B cell (primary cell): ENCODE data around the gene SLC25A21. TPM values are rescaled to one million over a fixed set of nuclear protein-coding genes. Genes with fewer than 3 reads are reported as not detected.
"Not testable (repeated sequence)": the region's sequence is repeated elsewhere in the genome, so short reads cannot be mapped to it uniquely, and the experiment has no call there.

Source experiments
- ATAC-seq: fragments of 200-7000 bp; cut with Tn5 transposase; one replicate; pipeline ENCODE4 v1.10.0; 2021; ENCODE audit warnings: low read depth, mild to moderate bottlenecking, moderate number of reproducible peaks, moderate library complexity
- CTCF ChIA-PET: fragments of 350-600 bp; sonication (Branson Sonifier 250); formaldehyde crosslinking; loops from one replicate; lab custom pipeline; 2021; ENCODE audit warnings: antibody characterized with exemption, inconsistent platforms; lab: Charles Lee
- POLR2A ChIA-PET: fragments of 350-600 bp; sonication (Branson Sonifier 250); formaldehyde crosslinking; loops from one replicate; lab custom pipeline; 2021; ENCODE audit warnings: antibody characterized with exemption; lab: Charles Lee
- DNase-seq: peaks from one replicate; pipeline ENCODE4 v3.0.0; 2013
- H2AFZ ChIP-seq: 2 replicates; pipeline ENCODE4 v1.6.1; 2012; ENCODE audit warnings: mild to moderate bottlenecking, low read depth, low read length; ENCODE audit not compliant: insufficient read depth, poor library complexity, severe bottlenecking
- H3K27ac ChIP-seq, 2 donors: 1 replicate in 1 of 2; 2 replicates in 1 of 2; pipeline ENCODE4 v1.5.1; 2012 to 2013; ENCODE audit warnings: low read length in 2 of 2, mild to moderate bottlenecking in 2 of 2, moderate library complexity in 1 of 2
- H3K27me3 ChIP-seq, 4 experiments: fragments of 200-600 bp in 1 of 4; sonication (generic) in 1 of 4; replicated peaks in 1 of 4; 1 replicate in 2 of 4; 2 replicates in 2 of 4; pipeline versions ENCODE4 v1.6.1 to v1.7.0; 2013 to 2016; ENCODE audit warnings: low read length in 3 of 4, mild to moderate bottlenecking in 2 of 4, mixed read lengths in 1 of 4, moderate library complexity in 1 of 4; ENCODE audit not compliant: insufficient read depth in 4 of 4, control insufficient read depth in 3 of 4; ENCODE audit errors: control extremely low read depth in 1 of 4
- H3K36me3 ChIP-seq, 2 experiments: replicated peaks in 1 of 2; 1 replicate in 1 of 2; 2 replicates in 1 of 2; pipeline versions ENCODE4 v1.6.1 to v1.7.1; 2013; ENCODE audit warnings: low read length in 1 of 2; ENCODE audit not compliant: insufficient read depth in 2 of 2, control insufficient read depth in 1 of 2; ENCODE audit errors: control extremely low read depth in 1 of 2, extremely low read depth in 1 of 2
- H3K4me1 ChIP-seq, 2 donors: fragments of 200-600 bp in 1 of 2; sonication (generic) in 1 of 2; 1 replicate in 1 of 2; 2 replicates in 1 of 2; pipeline versions ENCODE4 v1.5.1 to v1.6.1; 2013 to 2017; ENCODE audit warnings: low read length in 2 of 2; ENCODE audit not compliant: control insufficient read depth in 2 of 2, insufficient read depth in 2 of 2
- H3K4me2 ChIP-seq: replicated peaks from 2 replicates; pipeline ENCODE3; 2012; ENCODE audit warnings: mild to moderate bottlenecking, low read depth, low read length; ENCODE audit not compliant: poor library complexity, severe bottlenecking
- H3K4me3 ChIP-seq, 5 experiments: fragments of 200-600 bp in 1 of 5; sonication (generic) in 1 of 5; 1 replicate in 3 of 5; 2 replicates in 2 of 5; pipeline versions ENCODE4 v1.5.1 to v1.7.0; 2011 to 2016; ENCODE audit warnings: low read length in 4 of 5, mild to moderate bottlenecking in 4 of 5, low read depth in 2 of 5, control low read depth in 1 of 5, moderate library complexity in 1 of 5; ENCODE audit not compliant: insufficient read depth in 1 of 5; ENCODE audit errors: control extremely low read depth in 1 of 5, extremely low read depth in 1 of 5
- H3K79me2 ChIP-seq: fragments of 200-600 bp; sonication (generic); one replicate; pipeline ENCODE4 v1.6.0; 2016; ENCODE audit warnings: low read length; ENCODE audit not compliant: control insufficient read depth, insufficient read depth
- H3K9ac ChIP-seq: fragments of 200-600 bp; sonication (generic); 2 replicates; pipeline ENCODE4 v1.6.1; 2017; ENCODE audit warnings: mild to moderate bottlenecking, low read length, moderate library complexity
- H3K9me3 ChIP-seq, 3 donors: one replicate each; pipeline versions ENCODE4 v1.6.1 to v1.7.1; 2013; ENCODE audit warnings: low read length in 2 of 3; ENCODE audit not compliant: control insufficient read depth in 2 of 3, insufficient read depth in 1 of 3; ENCODE audit errors: control extremely low read depth in 1 of 3
- H4K20me1 ChIP-seq: 2 replicates; pipeline ENCODE4 v1.6.0; 2012; ENCODE audit warnings: mild to moderate bottlenecking, low read length; ENCODE audit not compliant: insufficient read depth, control insufficient read depth, poor library complexity, severe bottlenecking
- H3K27ac Mint-ChIP-seq: one replicate; pipeline ENCODE4 v1.8.0; 2021; ENCODE audit warnings: mixed read lengths
- H3K27me3 Mint-ChIP-seq: one replicate; pipeline ENCODE4 v1.8.0; 2021; ENCODE audit warnings: mixed read lengths
- H3K4me1 Mint-ChIP-seq: one replicate; pipeline ENCODE4 v1.8.0; 2021; ENCODE audit warnings: mixed read lengths
- H3K4me3 Mint-ChIP-seq: one replicate; pipeline ENCODE4 v1.8.0; 2021; ENCODE audit warnings: mixed read lengths
- H3K9me3 Mint-ChIP-seq: one replicate; pipeline ENCODE4 v1.8.0; 2022; ENCODE audit warnings: mixed read lengths; ENCODE audit not compliant: insufficient read depth
- EZH2 ChIP-seq: IDR thresholded peaks from 2 replicates; pipeline ENCODE4 v1.6.1; 2012; ENCODE audit warnings: borderline replicate concordance, low read depth, mild to moderate bottlenecking, moderate library complexity, low read length; ENCODE audit not compliant: insufficient read depth, poor library complexity, severe bottlenecking
- WGBS: methylation state at CpG from one replicate; pipeline ENCODE4 v1.1.5; 2013; ENCODE audit warnings: missing lambda C conversion rate; ENCODE audit not compliant: insufficient coverage; 5-methylcytosine and 5-hydroxymethylcytosine counted together
- intact Hi-C: fragments of 100-400 bp; cut with micrococcal nuclease; formaldehyde crosslinking; loops from one replicate; pipeline ENCODE4 v1.10.0; 2022
- polyA plus RNA-seq: library from polyadenylated mRNA; depleted of rRNA; stranded (reverse); fragments of >200 nt; gene quantifications from 2 replicates; pipeline ENCODE4 v1.2.3, GENCODE V29; 2012
- total RNA-seq, 2 donors: library from RNA; stranded (reverse); fragments of 120-200 nt in 1 of 2; gene quantifications; 1 replicate in 1 of 2; 2 replicates in 1 of 2; pipeline versions ENCODE4 v1.2.3 to v1.2.4, GENCODE V29; 2013 to 2022
- TF ChIP-seq, protein P1 (sequence below): fragments of 200-600 bp; IDR thresholded peaks from one replicate; pipeline ENCODE4 v1.8.0; 2022; ENCODE audit warnings: antibody characterized with exemption, mild to moderate bottlenecking

Gene SLC25A21
- total and polyA plus RNA-seq, 2 donors (not counting 1 experiment from before 2014, with no cell fraction given) = not detected

DNA sequence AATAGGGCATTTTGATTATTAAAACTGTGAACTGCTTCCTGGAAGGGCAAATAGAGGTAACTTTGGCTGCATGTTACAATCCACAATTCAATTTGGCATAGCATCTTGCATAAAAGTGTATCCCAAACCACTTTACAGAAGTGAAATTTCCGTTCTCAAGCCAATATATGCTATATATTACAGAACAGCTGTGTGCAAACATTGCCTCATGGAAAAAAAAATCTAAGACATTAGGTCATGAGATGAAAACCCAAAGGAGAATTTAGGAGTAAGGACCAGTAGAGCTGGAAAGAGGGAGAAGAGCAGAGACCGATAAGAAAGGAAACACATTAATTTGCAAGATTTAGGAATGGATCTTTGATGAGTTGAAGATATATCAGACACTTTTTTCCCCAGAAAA lies 271.6 kb downstream of the SLC25A21 start:
- Histone ChIP-seq H3K4me1 (no peaks in the 10 kb centered on the region), H3K9me3 (peaks cover 0 to 11% (median 0%) of the 10 kb centered on the region in 3 donors), H3K36me3 (no peaks in the 10 kb centered on the region), H3K27ac (no peak overlapping the region), H3K9ac (no peak overlapping the region), H3K79me2 (no peaks in the 10 kb centered on the region), H2AFZ (no peak overlapping the region), H3K4me3 (no peak overlapping the region), H3K27me3 (no peaks in the 10 kb centered on the region), H4K20me1 (no peaks in the 10 kb centered on the region), H3K4me2 (no peak overlapping the region)
- Mint-ChIP-seq H3K4me1 (no peaks in the 10 kb centered on the region), H3K9me3 (peaks cover under 1% of the 10 kb centered on the region), H3K4me3 (no peak overlapping the region), H3K27ac (no peak overlapping the region), H3K27me3 (no peaks in the 10 kb centered on the region)
- ChIA-PET CTCF (no interaction called here), POLR2A (no interaction called here)
- TF ChIP-seq, protein P1, sequence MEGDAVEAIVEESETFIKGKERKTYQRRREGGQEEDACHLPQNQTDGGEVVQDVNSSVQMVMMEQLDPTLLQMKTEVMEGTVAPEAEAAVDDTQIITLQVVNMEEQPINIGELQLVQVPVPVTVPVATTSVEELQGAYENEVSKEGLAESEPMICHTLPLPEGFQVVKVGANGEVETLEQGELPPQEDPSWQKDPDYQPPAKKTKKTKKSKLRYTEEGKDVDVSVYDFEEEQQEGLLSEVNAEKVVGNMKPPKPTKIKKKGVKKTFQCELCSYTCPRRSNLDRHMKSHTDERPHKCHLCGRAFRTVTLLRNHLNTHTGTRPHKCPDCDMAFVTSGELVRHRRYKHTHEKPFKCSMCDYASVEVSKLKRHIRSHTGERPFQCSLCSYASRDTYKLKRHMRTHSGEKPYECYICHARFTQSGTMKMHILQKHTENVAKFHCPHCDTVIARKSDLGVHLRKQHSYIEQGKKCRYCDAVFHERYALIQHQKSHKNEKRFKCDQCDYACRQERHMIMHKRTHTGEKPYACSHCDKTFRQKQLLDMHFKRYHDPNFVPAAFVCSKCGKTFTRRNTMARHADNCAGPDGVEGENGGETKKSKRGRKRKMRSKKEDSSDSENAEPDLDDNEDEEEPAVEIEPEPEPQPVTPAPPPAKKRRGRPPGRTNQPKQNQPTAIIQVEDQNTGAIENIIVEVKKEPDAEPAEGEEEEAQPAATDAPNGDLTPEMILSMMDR = no peak
- TF ChIP-seq EZH2 = no peak
- no peak for ATAC-seq
- no peak for DNase-seq
- no CpG with 5 or more reads among the region's 2 CpGs for WGBS
- intact Hi-C loops = no loop called here

DNA sequence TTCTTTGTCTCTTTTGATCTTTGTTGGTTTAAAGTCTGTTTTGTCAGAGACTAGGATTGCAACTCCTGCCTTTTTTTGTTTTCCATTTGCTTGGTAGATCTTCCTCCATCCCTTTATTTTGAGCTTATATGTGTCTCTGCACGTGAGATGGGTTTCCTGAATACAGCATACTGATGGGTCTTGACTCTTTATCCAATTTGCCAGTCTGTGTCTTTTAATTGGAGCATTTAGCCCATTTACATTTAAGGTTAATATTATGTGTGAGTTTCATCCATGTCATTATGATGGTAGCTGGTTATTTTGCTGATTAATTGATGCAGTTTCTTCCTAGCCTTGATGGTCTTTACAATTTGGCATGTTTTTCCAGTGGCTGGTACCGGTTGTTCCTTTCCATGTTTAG lies 276.1 kb downstream of the SLC25A21 start:
- H3K4me2 ChIP-seq, H3K27me3 Mint-ChIP-seq, H3K9ac ChIP-seq, DNase-seq, H3K27ac Mint-ChIP-seq, H3K4me1 ChIP-seq, H3K9me3 Mint-ChIP-seq, H3K27me3 ChIP-seq, H2AFZ ChIP-seq, ATAC-seq, intact Hi-C loops, CTCF ChIA-PET, H3K79me2 ChIP-seq, H4K20me1 ChIP-seq, H3K4me1 Mint-ChIP-seq, H3K27ac ChIP-seq, POLR2A ChIA-PET, H3K4me3 Mint-ChIP-seq, H3K4me3 ChIP-seq, H3K36me3 ChIP-seq: not testable (repeated sequence)
- no CpG with 5 or more reads among the region's 2 CpGs for WGBS
- H3K9me3 ChIP-seq = peaks cover 0 to 11% (median 2%) of the 10 kb centered on the region in 3 donors
